ENCODE measurements around the gene TRIM9.

TRIM9 gene

GRCh38 chr14:51056421-51056820, 38.5 kb downstream of the TRIM9 start:
- no peak for DNase-seq (ENCODE audit: low spot score)
- TF ChIP-seq CTCF (IDR thresholded peaks at IDR 0.05; ENCODE audit: extremely low read depth, insufficient read depth, missing control alignments): no peak
- in situ Hi-C loops (cut with MboI; ENCODE audit: low pct_unique_long_range_greater_than_20kb, low sequenced_read_pairs, unreplicated experiment): no loop called here

GRCh38 chr14:51053157-51053556, 41.7 kb downstream of the TRIM9 start:
- no peak for DNase-seq (ENCODE audit: low spot score)
- in situ Hi-C loops (cut with MboI; ENCODE audit: low pct_unique_long_range_greater_than_20kb, low sequenced_read_pairs, unreplicated experiment): no loop called here
- no peak for TF ChIP-seq CTCF (IDR thresholded peaks at IDR 0.05; ENCODE audit: extremely low read depth, insufficient read depth, missing control alignments)

- DNase-seq (ENCODE audit: low spot score): no peak
- no peak for TF ChIP-seq CTCF (IDR thresholded peaks at IDR 0.05; ENCODE audit: extremely low read depth, insufficient read depth, missing control alignments)
- in situ Hi-C loops (cut with MboI; ENCODE audit: low pct_unique_long_range_greater_than_20kb, low sequenced_read_pairs, unreplicated experiment): no loop called here
Measured at GRCh38 chr14:51044961-51045360, 49.9 kb downstream of the TRIM9 start.

- DNase-seq (ENCODE audit: low spot score): no peak
- no peak for TF ChIP-seq CTCF (IDR thresholded peaks at IDR 0.05; ENCODE audit: extremely low read depth, insufficient read depth, missing control alignments)
- in situ Hi-C loops (cut with MboI; ENCODE audit: low pct_unique_long_range_greater_than_20kb, low sequenced_read_pairs, unreplicated experiment): no loop called here
Measured at GRCh38 chr14:51041883-51042282, 53.0 kb downstream of the TRIM9 start.

- DNase-seq (ENCODE audit: low spot score): no peak
- TF ChIP-seq CTCF (IDR thresholded peaks at IDR 0.05; ENCODE audit: extremely low read depth, insufficient read depth, missing control alignments): no peak
- in situ Hi-C loops (cut with MboI; ENCODE audit: low pct_unique_long_range_greater_than_20kb, low sequenced_read_pairs, unreplicated experiment): no loop called here
Measured at GRCh38 chr14:51041108-51041531, 53.8 kb downstream of the TRIM9 start.

- no peak for DNase-seq (ENCODE audit: low spot score)
- TF ChIP-seq CTCF (IDR thresholded peaks at IDR 0.05; ENCODE audit: extremely low read depth, insufficient read depth, missing control alignments): no peak
- in situ Hi-C loops (cut with MboI; ENCODE audit: low pct_unique_long_range_greater_than_20kb, low sequenced_read_pairs, unreplicated experiment): no loop called here
Measured at GRCh38 chr14:51039252-51039651, 55.7 kb downstream of the TRIM9 start.

- in situ Hi-C loops (cut with MboI; ENCODE audit: low pct_unique_long_range_greater_than_20kb, low sequenced_read_pairs, unreplicated experiment): no loop called here
- TF ChIP-seq CTCF (IDR thresholded peaks at IDR 0.05; ENCODE audit: extremely low read depth, insufficient read depth, missing control alignments): no peak
- no peak for DNase-seq (ENCODE audit: low spot score)
Measured at GRCh38 chr14:51035611-51036192, 59.2 kb downstream of the TRIM9 start.

Measured in GM13977 (cell line).